ENCODE results near the gene PPA2.

GRCh38 chr4:105471566-105472176 lies 2.2 kb downstream of the PPA2 start:
- TF ChIP-seq CTCF (IDR thresholded peaks at IDR 0.05 in 4 of 5, conservative IDR thresholded peaks at IDR 0.05 in 1 of 5), result peak; percentile 57 to 78 (median 64)
- TF ChIP-seq POLR2A (IDR thresholded peaks at IDR 0.05), result no peak
